Right lobe of liver (tissue), 6 donors: ENCODE results near the gene SDHA. TPM values are rescaled to one million over a fixed set of nuclear protein-coding genes. Genes with fewer than 3 reads are reported as not detected.
"Not testable (repeated sequence)": the region's sequence is repeated elsewhere in the genome, so short reads cannot be mapped to it uniquely, and the experiment has no call there.

Source experiments
- ATAC-seq, 4 donors: fragments of 200-7000 bp; cut with Tn5 transposase; one replicate each; pipeline ENCODE4 v1.9.1; 2020; ENCODE audit warnings: mild to moderate bottlenecking in 4 of 4, moderate library complexity in 4 of 4
- DNase-seq, 3 donors: peaks; one replicate each; pipeline ENCODE4 v3.0.0-alpha.2; 2020
- H3K27ac ChIP-seq, 3 donors: fragments of 200-600 bp; one replicate each; pipeline ENCODE4 v1.8.0; 2022
- H3K27me3 ChIP-seq, 2 donors: fragments of 200-600 bp; one replicate each; pipeline ENCODE4 v1.8.0; 2022
- H3K36me3 ChIP-seq, 4 donors: fragments of 200-600 bp; sonication (generic) in 1 of 4; one replicate each; pipeline versions ENCODE4 v1.5.1 to v1.8.0; 2017 to 2022; ENCODE audit warnings: control low read depth in 1 of 4
- H3K4me1 ChIP-seq, 4 donors: fragments of 200-600 bp; sonication (generic) in 1 of 4; one replicate each; pipeline versions ENCODE4 v1.5.1 to v1.8.0; 2017 to 2022; ENCODE audit warnings: control low read depth in 1 of 4
- H3K4me3 ChIP-seq, 3 donors: fragments of 200-600 bp; one replicate each; pipeline ENCODE4 v1.8.0; 2022
- H3K9me3 ChIP-seq, 4 donors: fragments of 200-600 bp; sonication (generic) in 1 of 4; one replicate each; pipeline versions ENCODE4 v1.5.1 to v1.8.0; 2017 to 2022; ENCODE audit warnings: control low read depth in 1 of 4
- CTCF ChIP-seq, 4 donors: fragments of 200-600 bp in 3 of 4; fragments of 450-650 bp in 1 of 4; IDR thresholded peaks; one replicate each; pipeline versions ENCODE4 v1.5.1 to v1.8.0; 2016 to 2022; ENCODE audit warnings: antibody characterized with exemption in 4 of 4, mild to moderate bottlenecking in 2 of 4
- POLR2A ChIP-seq: fragments of 450-650 bp; IDR thresholded peaks from one replicate; pipeline ENCODE4 v1.6.1; 2017; ENCODE audit warnings: antibody characterized with exemption, mild to moderate bottlenecking
- WGBS: methylation state at CpG from one replicate; pipeline ENCODE4 v1.1.6; 2018; ENCODE audit warnings: low coverage, low lambda C conversion rate; ENCODE audit not compliant: insufficient coverage; ENCODE audit errors: missing lambda C conversion rate; 5-methylcytosine and 5-hydroxymethylcytosine counted together
- intact Hi-C, 2 donors: fragments of 100-400 bp; cut with DNase I; formaldehyde crosslinking; loops; one replicate each; pipeline versions ENCODE4 v1.11.2 to v1.14.1; 2022
- total RNA-seq, 6 experiments: library from RNA; depleted of rRNA in 2 of 6; stranded (reverse); fragments of >200 nt in 2 of 6; fragmentation: NEBNext Ultra II Directional in 3 of 6; extraction: Animal tissue kit (Norgen Biotek cat#: 25700) in 3 of 6; gene quantifications; one replicate each; pipeline versions ENCODE4 v1.1.0 to v1.2.4, GENCODE V29; 2016 to 2023
- donor health status: DM: no; HTN: yes; CAD: no.
- donor health status: DM: no; HTN: no; CAD: no.
- donor health status: DM: no; HTN: no; CAD: no.
- donor health status: DM: no; HTN: yes; CAD: no.
- donor health status: DM: no; HTN: yes; CAD: no.

Gene SDHA
- total RNA-seq, 6 experiments from 2014 or later = 165 to 223 (median 188) TPM

DNA sequence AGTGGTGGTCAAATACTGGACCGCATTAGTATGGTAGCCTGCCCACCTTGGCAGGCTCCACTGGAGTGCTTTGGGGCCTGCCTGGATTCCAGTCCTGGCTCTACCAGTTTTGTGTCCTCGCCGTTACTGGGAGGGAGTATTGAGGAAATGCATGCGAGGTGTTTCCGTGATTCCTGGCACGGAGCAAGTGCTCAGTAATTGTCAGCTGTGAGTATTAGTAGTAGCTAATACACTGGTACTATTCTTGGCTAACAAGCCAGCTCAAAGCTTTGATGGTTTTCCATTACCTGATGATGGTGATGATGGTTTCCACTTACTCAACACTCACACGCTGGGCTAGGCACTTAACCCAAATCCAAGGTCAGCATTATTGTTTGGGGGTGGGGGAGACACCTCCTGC is 56.2 kb downstream of the SDHA start:
- peaks cover 0 to 23% (median 0%) of the 10 kb centered on the region in 4 donors for H3K36me3 ChIP-seq
- H3K27ac ChIP-seq, H3K4me1 ChIP-seq, intact Hi-C loops, H3K27me3 ChIP-seq, H3K9me3 ChIP-seq, H3K4me3 ChIP-seq, DNase-seq, ATAC-seq: not testable (repeated sequence)
- 94% methylated on average over 6 of the region's 7 CpGs for WGBS

DNA sequence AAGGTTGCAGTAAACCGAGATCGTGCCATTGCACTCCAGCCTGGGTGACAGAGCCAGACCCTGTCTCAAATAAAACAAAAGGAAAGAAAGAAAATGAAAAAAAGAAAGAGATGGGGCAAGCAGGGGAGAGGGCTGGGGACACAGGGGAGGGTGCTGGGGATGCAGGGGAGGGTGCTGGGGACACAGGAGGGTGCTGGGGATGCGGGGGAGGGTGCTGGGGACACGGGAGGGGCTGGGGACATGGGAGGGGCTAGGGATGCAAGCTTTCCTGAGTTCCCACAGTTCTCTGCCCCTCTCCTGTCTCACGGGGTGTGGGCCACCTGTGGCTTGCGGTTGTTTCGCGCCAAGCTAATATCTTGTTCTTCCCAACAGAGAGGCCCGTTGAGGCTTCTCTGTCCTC is 60.5 kb downstream of the SDHA start:
- no peak overlapping the region for H3K4me3 ChIP-seq
- 100% methylated on average over 4 of the region's 9 CpGs for WGBS
- no peak for ATAC-seq

DNA sequence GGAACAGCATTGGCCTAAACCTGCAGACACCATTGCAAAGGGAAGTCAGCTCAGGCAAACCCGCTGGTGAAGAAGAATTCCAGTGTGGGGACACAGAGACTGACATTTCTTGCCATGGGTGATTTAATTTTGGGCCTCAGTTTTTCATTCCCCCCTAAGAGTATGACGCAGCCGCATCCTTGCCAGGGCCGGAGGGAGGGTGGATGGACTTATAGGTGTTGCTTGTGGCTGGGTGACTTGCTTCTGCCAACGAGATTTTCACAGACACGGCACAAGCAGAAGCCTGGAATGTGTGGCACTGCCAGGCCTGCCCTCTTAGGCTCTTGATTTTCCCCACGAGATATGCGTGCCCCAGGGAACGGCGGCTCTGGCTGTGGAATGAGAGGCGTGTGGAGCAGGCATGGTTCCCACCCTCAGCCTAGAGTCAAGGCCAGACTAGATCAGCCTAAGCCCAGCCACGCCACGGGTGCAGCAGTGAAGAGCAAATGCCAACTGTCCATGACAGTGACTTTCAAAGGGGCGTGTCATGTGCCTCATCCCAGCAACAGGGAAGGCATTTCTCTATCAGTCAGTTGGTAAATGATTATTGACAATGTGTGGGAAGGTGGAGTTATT is 61.0 kb downstream of the SDHA start:
- ATAC-seq (peak in 1 of 4 donors; percentile 23), DNase-seq (peak in 1 of 3 donors; percentile 35)
- H3K27me3 ChIP-seq, H3K9me3 ChIP-seq, H3K4me1 ChIP-seq, H3K4me3 ChIP-seq, intact Hi-C loops, H3K27ac ChIP-seq: not testable (repeated sequence)
- WGBS = 30% methylated on average over 4 of the region's 14 CpGs
- peaks cover 0 to 20% (median 2%) of the 10 kb centered on the region in 4 donors for H3K36me3 ChIP-seq

More for the DNA sequence above, 60.5 kb downstream of the SDHA start:
- intact Hi-C loops = no loop called here
- Histone ChIP-seq H3K4me1 (no peaks in the 10 kb centered on the region), H3K9me3 (no peaks in the 10 kb centered on the region), H3K27me3 (no peaks in the 10 kb centered on the region), H3K36me3 (peaks cover 0 to 23% (median 2%) of the 10 kb centered on the region in 4 donors), H3K27ac (no peak overlapping the region)
- no peak for DNase-seq
- TF ChIP-seq CTCF (IDR thresholded peaks at IDR 0.05) (no peak), POLR2A (no peak)

GRCh38 chr5:285991-286557 is 68.0 kb downstream of the SDHA start:
- no peaks in the 10 kb centered on the region for H3K4me1 ChIP-seq
- peak in 1 of 3 donors; percentile 23 for DNase-seq

GRCh38 chr5:290200-290599 is 72.1 kb downstream of the SDHA start:
- H3K4me1 ChIP-seq, H3K9me3 ChIP-seq, ATAC-seq, H3K27ac ChIP-seq, H3K36me3 ChIP-seq, DNase-seq, intact Hi-C loops, H3K27me3 ChIP-seq, H3K4me3 ChIP-seq: not testable (repeated sequence)
- WGBS = 87% methylated on average over 9 of the region's 13 CpGs

More at GRCh38 chr5:285991-286557, 68.0 kb downstream of the SDHA start:
- WGBS = 66% methylated on average over 4 of the region's 14 CpGs
- no peak overlapping the region for H3K27ac ChIP-seq
- H3K27me3 ChIP-seq = no peaks in the 10 kb centered on the region
- intact Hi-C loops = no loop called here
- H3K36me3 ChIP-seq = peaks cover 0 to 5% (median 2%) of the 10 kb centered on the region in 4 donors
- TF ChIP-seq CTCF (IDR thresholded peaks at IDR 0.05) (no peak), POLR2A (no peak)
- no peak for ATAC-seq
- H3K9me3 ChIP-seq = no peaks in the 10 kb centered on the region
- H3K4me3 ChIP-seq = no peak overlapping the region

DNA sequence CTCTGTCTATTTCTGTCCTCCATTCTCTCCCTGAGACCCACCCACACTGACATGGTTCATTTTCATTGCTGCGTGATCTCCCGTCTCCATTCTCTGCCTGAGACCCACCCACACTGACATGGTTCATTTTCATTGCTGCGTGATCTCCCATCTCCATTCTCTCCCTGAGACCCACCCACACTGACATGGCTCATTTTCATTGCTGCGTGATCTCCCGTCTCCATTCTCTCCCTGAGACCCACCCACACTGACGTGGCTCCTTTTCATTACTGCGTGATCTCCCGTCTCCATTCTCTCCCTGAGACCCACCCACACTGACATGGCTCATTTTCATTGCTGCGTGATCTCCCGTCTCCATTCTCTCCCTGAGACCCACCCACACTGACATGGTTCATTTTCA is 73.2 kb downstream of the SDHA start:
- H3K27ac ChIP-seq, DNase-seq, H3K9me3 ChIP-seq, H3K27me3 ChIP-seq, H3K4me3 ChIP-seq, intact Hi-C loops, H3K36me3 ChIP-seq, H3K4me1 ChIP-seq, ATAC-seq: not testable (repeated sequence)
- 95% methylated on average over 10 of the region's 10 CpGs for WGBS

DNA sequence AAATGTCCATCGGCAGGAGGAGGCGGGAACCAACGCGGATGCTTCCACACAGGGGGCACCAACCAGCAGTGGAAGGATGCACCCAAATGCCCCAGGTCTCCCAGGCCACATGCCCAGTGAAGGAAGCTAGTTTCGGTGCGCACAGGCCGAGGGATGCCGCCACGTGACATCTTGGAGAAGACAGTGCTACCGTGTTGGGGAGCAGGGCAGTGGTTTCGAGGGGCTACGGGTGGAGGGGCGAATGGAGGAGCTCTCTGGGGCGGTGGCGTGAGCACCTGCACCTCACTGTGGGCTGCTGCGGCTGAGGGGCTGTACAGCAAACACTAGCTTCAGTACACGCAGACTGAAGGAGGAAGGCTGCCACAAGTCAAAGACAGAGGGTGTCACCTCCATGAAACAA is 76.7 kb downstream of the SDHA start:
- DNase-seq = peak in 1 of 3 donors; percentile 23
- ATAC-seq, intact Hi-C loops, H3K27ac ChIP-seq, H3K9me3 ChIP-seq, H3K4me3 ChIP-seq, H3K4me1 ChIP-seq, H3K36me3 ChIP-seq, H3K27me3 ChIP-seq: not testable (repeated sequence)
- 71% methylated on average over 1 of the region's 17 CpGs for WGBS

- intact Hi-C loops, H3K9me3 ChIP-seq, H3K36me3 ChIP-seq, H3K27me3 ChIP-seq, H3K4me1 ChIP-seq, H3K4me3 ChIP-seq, H3K27ac ChIP-seq: not testable (repeated sequence)
- 37% methylated on average over 2 of the region's 10 CpGs for WGBS
- peak in 1 of 3 donors; percentile 24 for DNase-seq
- ATAC-seq = peak in 3 of 4 donors; percentile 48 to 72 (median 64)
Observed at GRCh38 chr5:296207-296606, 78.1 kb downstream of the SDHA start.

DNA sequence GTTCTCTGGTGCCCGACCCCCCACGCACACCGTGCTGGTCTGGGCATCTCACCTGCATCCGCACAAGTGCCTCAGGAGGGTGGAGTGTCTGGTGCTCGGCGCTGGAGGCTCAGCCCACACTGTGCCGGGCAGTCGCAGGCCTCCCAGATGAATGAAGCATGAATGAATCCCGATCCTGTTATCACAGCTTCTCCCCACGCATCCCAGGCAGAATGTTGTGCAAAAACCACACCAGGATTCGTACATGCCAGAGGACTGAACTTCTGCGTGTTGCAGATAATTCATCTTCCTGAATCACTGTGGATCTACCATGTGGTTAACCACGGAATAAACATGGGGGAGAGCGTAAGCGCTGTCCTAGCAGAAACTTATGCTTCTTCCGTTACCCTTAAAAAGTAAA is 78.8 kb downstream of the SDHA start:
- 54% methylated on average over 6 of the region's 16 CpGs for WGBS
- intact Hi-C loops = not testable (repeated sequence)
- peak in 1 of 3 donors; percentile 11 for DNase-seq

GRCh38 chr5:297448-297847 is 79.3 kb downstream of the SDHA start:
- peak in 1 of 3 donors; percentile 4 for DNase-seq
- H3K27me3 ChIP-seq, H3K4me3 ChIP-seq, H3K27ac ChIP-seq, H3K9me3 ChIP-seq, H3K36me3 ChIP-seq, H3K4me1 ChIP-seq, intact Hi-C loops, ATAC-seq: not testable (repeated sequence)
- 75% methylated on average over 5 of the region's 6 CpGs for WGBS

More for the DNA sequence above, 78.8 kb downstream of the SDHA start:
- not testable (repeated sequence) for H3K4me3 ChIP-seq, H3K27me3 ChIP-seq, H3K36me3 ChIP-seq, H3K4me1 ChIP-seq, H3K9me3 ChIP-seq, H3K27ac ChIP-seq
- ATAC-seq = peak in 1 of 4 donors; percentile 17
